ENCODE results near the gene POLDIP3.
A peak's percentile ranks its signal among the peaks of the same experiment; 100 is the strongest.

POLDIP3 gene, protein sequence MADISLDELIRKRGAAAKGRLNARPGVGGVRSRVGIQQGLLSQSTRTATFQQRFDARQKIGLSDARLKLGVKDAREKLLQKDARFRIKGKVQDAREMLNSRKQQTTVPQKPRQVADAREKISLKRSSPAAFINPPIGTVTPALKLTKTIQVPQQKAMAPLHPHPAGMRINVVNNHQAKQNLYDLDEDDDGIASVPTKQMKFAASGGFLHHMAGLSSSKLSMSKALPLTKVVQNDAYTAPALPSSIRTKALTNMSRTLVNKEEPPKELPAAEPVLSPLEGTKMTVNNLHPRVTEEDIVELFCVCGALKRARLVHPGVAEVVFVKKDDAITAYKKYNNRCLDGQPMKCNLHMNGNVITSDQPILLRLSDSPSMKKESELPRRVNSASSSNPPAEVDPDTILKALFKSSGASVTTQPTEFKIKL

DNA sequence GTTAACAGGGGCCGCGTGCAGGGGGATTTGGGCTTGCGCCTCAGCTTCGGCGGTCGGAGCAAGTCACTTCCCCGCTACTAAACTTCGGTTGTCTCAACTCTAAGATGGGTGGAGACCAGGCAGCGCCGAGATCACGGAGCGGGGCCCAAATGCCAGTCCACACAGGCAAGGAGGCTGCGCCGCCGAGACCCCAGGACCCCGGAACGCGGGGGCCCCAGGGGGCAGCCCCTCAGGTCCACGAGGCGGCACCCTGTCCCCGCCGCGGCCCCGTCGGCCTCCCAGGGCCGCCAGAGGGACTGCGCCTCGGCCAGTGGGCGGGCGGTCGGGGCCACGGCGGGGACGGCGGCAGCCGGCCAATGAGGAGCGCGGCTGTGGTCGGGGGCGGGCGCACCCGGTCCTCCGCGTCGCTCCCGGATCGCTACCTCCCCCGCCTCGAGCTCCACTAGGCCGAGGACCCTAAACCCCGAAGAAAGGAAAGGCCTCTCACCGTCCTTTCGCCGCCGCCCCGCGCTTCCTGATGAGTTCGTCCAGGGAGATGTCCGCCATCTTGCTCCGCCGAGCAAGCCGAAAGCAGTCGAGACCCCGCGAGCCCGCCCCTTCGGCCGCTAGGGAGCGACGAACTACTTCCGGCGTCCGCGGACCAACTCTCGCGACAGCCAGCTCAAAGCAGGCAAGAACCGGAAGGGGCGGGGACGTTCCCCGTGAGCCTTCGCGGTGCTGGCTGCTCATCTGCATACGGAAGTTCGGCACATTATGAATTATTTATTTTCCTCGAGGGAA, at the start of gene POLDIP3:
POLDIP3 (minus strand) TSS at position 572 of the 780 bp plus-strand sequence; CDS start at position 546, 26 bp downstream.
- DNase-seq (ENCODE audit: low spot score in 2 of 2) (peak; percentile 97), ATAC-seq (ENCODE audit: low read depth) (peak; percentile 66)
- Mint-ChIP-seq H3K36me3 (peaks cover 6% of the 10 kb centered on the region), H3K27me3 (no peaks in the 10 kb centered on the region), H3K4me1 (peaks cover 28% of the 10 kb centered on the region), H3K4me3 (peak within 1 kb of the TSS; percentile 89), H3K27ac (peak within 1 kb of the TSS; percentile 100), H3K9me3 (no peaks in the 10 kb centered on the region)

DNA sequence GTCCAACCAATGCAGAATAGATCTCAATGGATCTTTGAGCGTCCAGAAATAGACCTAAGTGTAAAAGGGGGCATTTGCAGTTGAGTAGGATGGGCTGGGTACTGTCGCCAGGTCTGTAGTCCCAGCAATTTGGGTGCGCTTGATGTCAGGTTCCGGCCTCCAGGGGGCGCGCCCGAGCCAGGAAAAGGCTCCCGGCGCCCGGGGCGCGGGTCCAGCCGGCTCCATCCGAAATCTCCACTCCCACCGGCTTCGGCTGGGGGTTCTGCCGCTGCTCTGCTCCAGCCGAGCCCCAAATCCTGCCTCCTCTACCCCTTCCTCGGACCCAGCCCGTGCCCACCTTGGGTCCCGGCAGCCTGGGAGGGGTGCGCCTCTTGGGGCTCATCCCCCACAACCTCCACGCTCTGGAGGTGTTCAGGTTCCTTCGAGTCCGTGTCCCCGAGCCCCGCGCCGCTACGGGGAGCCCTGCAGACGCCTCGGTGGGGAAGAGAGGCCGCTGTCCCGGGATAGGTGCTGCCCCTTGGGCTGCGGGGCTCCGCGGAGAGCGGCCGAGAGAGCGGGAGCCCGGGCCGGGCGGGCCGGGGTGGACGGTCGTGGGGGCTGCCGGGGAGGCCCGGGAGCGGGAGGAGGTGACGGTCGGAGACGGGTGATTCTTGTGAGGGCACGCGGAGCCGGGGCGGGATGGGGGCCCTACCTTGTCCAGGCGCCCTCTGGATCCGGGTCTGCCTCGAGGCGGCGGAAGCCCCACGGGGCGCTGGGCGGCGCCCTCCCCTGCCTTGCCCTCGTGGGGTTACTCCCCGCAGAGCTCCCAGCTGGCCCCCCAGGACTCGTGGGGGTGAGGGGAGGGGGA, 47.5 kb upstream of the POLDIP3 start:
- Mint-ChIP-seq H3K36me3 (no peaks in the 10 kb centered on the region), H3K9me3 (no peaks in the 10 kb centered on the region), H3K4me3 (peak overlapping the region; percentile 82), H3K27ac (no peak overlapping the region), H3K4me1 (peaks cover 17% of the 10 kb centered on the region), H3K27me3 (no peaks in the 10 kb centered on the region)
- ATAC-seq (ENCODE audit: low read depth), result peak; percentile 55
- peak; percentile 77 to 88 for DNase-seq (ENCODE audit: low spot score in 2 of 2)

DNA sequence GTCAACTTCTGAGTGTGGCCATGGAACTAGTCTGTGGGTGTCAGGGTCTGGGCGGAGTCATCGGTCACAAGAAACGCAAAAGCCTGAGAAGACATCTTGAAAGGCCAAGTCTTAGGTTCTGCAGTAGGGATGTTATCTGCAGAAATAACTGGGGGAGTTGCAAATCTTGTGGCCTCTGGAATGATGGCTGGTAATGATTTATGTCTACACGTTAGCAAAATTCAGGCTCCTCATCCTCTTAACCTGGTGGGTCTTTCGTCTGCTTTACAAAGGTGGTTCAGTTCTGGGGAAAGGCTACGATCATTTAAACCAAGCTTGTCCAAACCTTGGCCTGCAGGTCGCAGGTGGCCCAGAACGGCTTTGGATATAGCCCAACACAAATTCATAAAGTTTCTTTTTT, 41.9 kb upstream of the POLDIP3 start:
- no peak for DNase-seq (ENCODE audit: low spot score in 2 of 2)
- ATAC-seq (ENCODE audit: low read depth), result no peak
- H3K27ac Mint-ChIP-seq, result peak overlapping the region; percentile 53
- H3K36me3 Mint-ChIP-seq, result no peaks in the 10 kb centered on the region
- H3K9me3 Mint-ChIP-seq, result no peaks in the 10 kb centered on the region
- H3K4me1 Mint-ChIP-seq, result peaks cover 20% of the 10 kb centered on the region
- H3K4me3 Mint-ChIP-seq, result no peak overlapping the region
- H3K27me3 Mint-ChIP-seq, result no peaks in the 10 kb centered on the region

DNA sequence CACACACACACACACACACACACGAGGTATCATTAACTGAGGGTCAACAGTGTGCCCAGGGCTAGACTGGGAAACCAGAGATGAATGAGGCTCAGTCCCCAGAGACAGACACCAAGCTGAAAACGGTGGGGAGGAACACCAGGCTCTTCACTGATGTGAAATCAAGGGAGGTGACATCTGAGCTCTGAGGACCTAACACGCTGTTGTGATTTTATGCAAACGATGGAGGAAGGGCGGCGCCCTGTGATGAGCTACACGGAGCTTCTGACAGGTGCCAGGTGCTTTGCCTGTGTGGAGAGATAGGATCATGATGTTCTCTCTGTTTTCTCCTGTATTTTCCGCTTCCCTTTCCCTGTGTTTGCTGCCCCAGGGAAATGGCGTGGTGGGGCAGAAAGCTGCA, 41.0 kb upstream of the POLDIP3 start:
- H3K4me1 Mint-ChIP-seq, result peaks cover 20% of the 10 kb centered on the region
- no peaks in the 10 kb centered on the region for H3K9me3 Mint-ChIP-seq
- DNase-seq (ENCODE audit: low spot score in 2 of 2), result peak; percentile 58 to 78
- H3K4me3 Mint-ChIP-seq, result peak overlapping the region; percentile 64
- ATAC-seq (ENCODE audit: low read depth), result peak; percentile 99
- H3K36me3 Mint-ChIP-seq, result no peaks in the 10 kb centered on the region
- peak overlapping the region; percentile 91 for H3K27ac Mint-ChIP-seq
- no peaks in the 10 kb centered on the region for H3K27me3 Mint-ChIP-seq

DNA sequence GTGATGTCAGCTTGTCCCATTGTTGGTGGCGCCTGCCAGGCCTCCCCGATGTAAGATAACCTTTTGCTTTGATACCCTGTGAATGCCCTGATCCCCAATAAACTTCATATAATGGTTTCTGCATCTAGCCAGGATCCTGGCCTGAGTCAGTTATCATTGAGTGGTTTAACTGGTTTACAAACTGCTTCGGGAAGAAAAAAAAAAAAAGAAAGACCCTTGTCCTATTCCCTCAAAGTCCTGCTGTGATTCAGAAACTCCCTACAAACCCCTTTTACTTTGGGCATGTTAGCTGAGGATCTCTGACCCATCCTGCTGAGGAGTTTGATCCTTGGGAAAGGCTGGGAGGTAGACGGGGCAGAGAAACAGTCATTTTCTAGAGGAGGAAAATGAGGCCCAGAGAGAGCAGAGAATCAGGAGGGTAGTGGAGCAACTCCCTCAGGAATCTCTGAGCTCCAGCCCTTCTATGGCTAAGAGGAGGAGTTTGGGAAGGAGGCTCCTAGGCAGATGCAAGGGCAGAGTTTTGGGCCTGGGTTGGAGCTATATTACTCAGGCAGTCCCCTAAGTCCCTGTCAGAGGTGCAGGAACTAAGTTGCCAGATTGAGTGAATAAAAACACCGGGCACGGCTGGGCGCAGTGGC, 39.9 kb upstream of the POLDIP3 start:
- Mint-ChIP-seq H3K27me3 (no peaks in the 10 kb centered on the region), H3K9me3 (no peaks in the 10 kb centered on the region), H3K4me3 (peak overlapping the region; percentile 14), H3K36me3 (no peaks in the 10 kb centered on the region), H3K4me1 (peaks cover 20% of the 10 kb centered on the region), H3K27ac (no peak overlapping the region)
- ATAC-seq (ENCODE audit: low read depth) (no peak), DNase-seq (ENCODE audit: low spot score in 2 of 2) (no peak)

DNA sequence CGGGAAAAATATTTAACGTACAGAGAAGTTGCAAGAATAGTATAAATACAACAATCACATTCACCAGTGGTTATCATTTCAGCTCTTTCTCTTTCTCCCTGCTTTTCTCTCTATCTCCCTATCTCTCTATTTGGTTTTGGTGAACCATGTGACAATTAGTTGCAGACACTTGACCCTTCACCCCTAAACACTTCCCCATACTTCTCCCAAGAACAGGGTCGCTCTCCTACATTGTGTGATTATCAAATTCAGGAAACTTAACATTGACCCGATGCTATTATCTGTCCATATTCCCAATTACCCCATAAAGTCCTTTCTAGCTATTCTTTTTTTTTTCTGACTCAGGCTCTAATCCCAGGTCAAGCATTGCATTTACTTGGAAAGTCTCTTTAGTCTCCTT, 39.3 kb upstream of the POLDIP3 start:
- H3K4me1 Mint-ChIP-seq, result peaks cover 20% of the 10 kb centered on the region
- no peak overlapping the region for H3K4me3 Mint-ChIP-seq
- DNase-seq (ENCODE audit: low spot score in 2 of 2) (no peak), ATAC-seq (ENCODE audit: low read depth) (no peak)
- no peaks in the 10 kb centered on the region for H3K27me3 Mint-ChIP-seq
- H3K27ac Mint-ChIP-seq, result no peak overlapping the region
- no peaks in the 10 kb centered on the region for H3K9me3 Mint-ChIP-seq
- no peaks in the 10 kb centered on the region for H3K36me3 Mint-ChIP-seq

DNA sequence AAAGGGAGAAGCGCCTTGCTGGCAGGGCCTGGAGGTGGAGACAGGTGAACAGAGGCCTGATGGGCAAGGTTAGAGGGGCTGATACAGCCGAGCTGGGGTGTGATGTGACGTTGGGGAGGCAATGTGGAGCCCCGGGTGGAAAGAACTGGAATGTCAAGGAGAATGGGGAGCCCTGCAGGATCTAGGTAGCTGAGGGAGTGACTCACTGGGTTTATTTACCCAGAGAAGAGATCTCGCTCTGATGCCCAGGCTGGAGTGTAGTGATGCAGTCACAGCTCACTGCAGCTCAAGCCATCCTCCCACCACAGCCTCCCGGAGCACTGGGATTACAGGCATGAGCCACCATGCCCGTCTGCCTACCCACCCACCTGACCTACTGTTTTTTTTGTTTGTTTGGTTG, 36.5 kb upstream of the POLDIP3 start:
- H3K9me3 Mint-ChIP-seq, result no peaks in the 10 kb centered on the region
- H3K36me3 Mint-ChIP-seq, result peaks cover 2% of the 10 kb centered on the region
- H3K27me3 Mint-ChIP-seq, result no peaks in the 10 kb centered on the region
- peak overlapping the region; percentile 47 for H3K4me3 Mint-ChIP-seq
- peaks cover 17% of the 10 kb centered on the region for H3K4me1 Mint-ChIP-seq
- DNase-seq (ENCODE audit: low spot score in 2 of 2) (no peak), ATAC-seq (ENCODE audit: low read depth) (no peak)
- no peak overlapping the region for H3K27ac Mint-ChIP-seq

DNA sequence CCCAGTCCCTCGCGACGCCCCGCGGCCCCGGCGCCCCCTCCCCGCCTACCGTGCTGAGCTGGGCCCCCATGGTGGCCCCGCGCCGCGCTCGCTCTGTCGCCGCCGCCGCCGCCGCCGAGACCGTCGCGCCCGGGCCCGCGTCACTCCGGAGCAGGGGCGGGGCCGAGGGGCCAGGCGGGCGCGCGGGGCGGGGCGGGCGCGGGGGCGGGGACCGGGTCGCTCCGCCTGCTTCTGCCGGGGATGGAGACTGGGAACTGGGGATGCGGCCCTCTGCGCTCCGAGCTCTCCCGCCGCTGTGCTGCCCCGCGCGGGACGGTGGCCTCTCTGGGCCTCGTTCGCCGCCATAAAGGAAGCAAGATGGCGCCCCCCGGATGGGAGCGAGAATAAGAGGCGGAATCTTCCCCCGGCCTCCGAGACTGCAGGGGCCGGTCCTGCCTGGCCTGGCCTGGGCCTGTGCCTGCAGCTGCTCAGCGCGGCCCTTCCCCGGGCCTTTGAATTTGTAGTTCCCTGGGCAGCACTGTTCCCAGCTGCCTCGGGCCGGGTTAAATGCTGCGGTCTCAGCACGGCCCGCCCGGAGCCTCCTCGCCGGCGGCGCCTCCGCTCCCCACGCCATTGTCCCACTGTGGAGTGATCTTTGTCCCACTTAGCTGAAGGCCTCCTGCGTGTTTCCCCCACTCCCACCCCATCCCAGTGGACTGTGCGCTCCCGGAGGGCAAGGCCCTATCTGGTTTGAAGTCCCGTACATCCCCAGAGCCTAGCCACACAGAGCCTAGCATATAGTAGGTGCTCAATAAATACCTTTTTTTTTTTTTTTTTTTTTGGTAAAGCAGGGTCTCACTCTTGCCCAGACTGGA, 34.8 kb upstream of the POLDIP3 start, which contains the start of gene CYB5R3:
CYB5R3 (minus strand) TSS at position 147 of the 854 bp plus-strand sequence; CDS start at position 70, 77 bp downstream.
- Mint-ChIP-seq H3K36me3 (peaks cover 2% of the 10 kb centered on the region), H3K27ac (peak within 1 kb of the TSS; percentile 91), H3K27me3 (no peaks in the 10 kb centered on the region), H3K4me3 (peak within 1 kb of the TSS; percentile 94), H3K9me3 (no peaks in the 10 kb centered on the region), H3K4me1 (peaks cover 24% of the 10 kb centered on the region)
- DNase-seq (ENCODE audit: low spot score in 2 of 2) (peak; percentile 66 to 75), ATAC-seq (ENCODE audit: low read depth) (peak; percentile 78)

DNA sequence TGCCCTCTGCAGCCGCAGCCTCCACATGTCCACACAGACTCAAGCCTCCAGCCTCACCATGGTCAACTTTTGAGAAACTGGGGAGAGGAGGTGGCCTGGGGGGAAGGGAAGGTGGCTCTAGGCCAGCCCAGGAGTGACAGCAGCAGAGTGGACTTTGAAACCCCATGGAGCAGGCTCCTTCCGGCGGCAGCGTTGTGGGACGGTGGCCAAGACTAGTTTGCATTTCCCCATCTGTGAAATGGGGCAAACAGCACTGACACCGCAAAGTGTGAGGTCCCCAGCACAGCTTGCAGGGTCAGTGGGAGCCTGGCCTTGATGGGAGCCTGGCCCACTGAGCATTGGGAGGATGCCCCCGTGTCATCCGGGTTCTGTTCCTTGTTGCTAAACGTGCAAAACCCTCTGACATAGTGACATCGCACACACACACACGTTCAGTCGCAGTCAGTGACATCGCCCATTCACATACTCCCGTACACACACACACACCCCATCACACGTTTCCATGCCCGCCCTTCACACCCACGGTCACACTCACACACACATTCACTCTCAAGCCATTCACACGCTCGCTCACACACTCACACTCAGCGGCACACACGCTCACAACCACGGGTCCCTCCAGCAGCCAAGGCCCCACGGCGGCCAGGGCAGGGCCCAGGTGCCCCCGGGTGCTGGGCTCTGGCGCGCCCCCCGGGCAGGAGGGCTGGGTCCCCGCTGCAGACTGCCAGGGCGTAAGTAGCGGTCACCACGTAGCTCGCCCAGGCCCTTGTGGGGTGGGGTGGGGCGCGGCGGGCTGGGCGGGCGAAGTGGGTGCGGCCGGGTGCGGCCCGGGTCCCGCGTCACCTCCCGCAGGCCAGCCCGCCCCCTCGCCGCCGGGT, 33.9 kb upstream of the POLDIP3 start:
- H3K27ac Mint-ChIP-seq, result peak overlapping the region; percentile 91
- H3K9me3 Mint-ChIP-seq, result no peaks in the 10 kb centered on the region
- DNase-seq (ENCODE audit: low spot score in 2 of 2), result no peak
- H3K36me3 Mint-ChIP-seq, result peaks cover 2% of the 10 kb centered on the region
- peaks cover 27% of the 10 kb centered on the region for H3K4me1 Mint-ChIP-seq
- peak overlapping the region; percentile 94 for H3K4me3 Mint-ChIP-seq
- ATAC-seq (ENCODE audit: low read depth), result peak; percentile 57
- H3K27me3 Mint-ChIP-seq, result no peaks in the 10 kb centered on the region

DNA sequence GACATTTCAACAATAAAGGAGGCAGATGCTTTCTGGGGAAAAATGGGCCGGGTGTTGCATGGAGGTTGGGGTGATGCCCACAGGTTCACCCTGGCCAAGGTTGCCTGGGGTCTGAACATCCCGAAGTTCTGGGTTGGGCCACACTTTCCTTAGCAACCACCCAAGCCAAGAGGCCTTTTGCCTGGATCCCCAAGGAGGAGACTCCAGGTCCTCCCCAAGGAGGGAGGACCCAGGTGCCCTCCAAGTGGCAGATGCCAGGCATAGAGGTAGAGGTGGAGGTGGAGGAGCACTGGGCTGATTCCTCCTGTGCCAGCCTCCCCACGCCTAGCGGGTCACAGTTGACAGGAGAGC, 33.3 kb upstream of the POLDIP3 start:
- H3K9me3 Mint-ChIP-seq, result no peaks in the 10 kb centered on the region
- H3K4me1 Mint-ChIP-seq, result peaks cover 29% of the 10 kb centered on the region
- peak overlapping the region; percentile 91 for H3K27ac Mint-ChIP-seq
- no peak for ATAC-seq (ENCODE audit: low read depth)
- H3K36me3 Mint-ChIP-seq, result peaks cover 2% of the 10 kb centered on the region
- H3K27me3 Mint-ChIP-seq, result no peaks in the 10 kb centered on the region
- no peak for DNase-seq (ENCODE audit: low spot score in 2 of 2)
- peak overlapping the region; percentile 94 for H3K4me3 Mint-ChIP-seq

DNA sequence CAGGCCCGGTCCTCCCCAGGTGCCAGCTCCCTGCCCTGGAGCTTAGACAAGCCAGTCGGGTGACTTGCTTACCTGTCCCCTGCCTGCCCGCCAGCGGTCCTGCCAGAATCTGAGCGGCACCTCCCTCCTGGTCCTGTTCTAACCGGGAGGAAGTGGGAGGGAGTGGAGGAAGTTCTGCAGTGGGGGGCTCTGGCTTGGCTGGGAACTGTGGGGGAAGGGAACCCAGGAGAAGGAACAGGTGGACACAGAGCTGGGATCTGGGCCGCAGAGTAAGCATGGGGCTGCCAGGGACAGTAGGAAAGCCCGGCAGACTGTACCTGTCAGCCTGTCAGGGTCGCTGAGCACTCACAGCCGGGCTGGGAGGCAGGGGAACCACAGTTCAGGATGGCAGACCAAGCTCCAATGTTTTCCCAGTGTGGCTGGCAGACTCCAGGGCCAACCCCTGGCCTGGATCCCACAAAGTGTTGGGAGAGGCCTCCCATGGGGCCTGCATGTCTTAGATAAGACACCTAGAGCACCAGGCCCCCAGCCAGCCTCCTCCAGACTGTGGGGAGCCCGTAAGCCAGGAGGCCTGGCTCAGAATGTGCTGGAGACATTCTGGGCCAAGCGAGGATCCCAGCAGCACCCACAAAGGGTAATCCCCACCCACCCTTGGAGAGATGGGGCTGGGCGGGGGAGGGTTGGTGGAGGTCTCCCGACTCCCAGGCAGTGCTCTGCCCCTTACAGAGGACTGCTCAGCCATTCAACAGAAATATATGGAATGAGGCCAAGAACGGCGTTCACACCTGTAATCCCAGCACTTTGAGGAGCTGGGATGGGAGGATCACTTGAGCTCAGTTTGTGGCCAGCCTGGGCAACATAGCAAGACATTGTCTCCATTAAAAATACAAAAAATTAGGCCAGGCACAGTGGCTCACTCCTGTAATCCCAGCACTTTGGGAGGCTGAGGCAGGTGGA, 32.2 kb upstream of the POLDIP3 start:
- H3K4me1 Mint-ChIP-seq, result peaks cover 33% of the 10 kb centered on the region
- H3K27ac Mint-ChIP-seq, result no peak overlapping the region
- peaks cover 2% of the 10 kb centered on the region for H3K36me3 Mint-ChIP-seq
- no peaks in the 10 kb centered on the region for H3K9me3 Mint-ChIP-seq
- H3K4me3 Mint-ChIP-seq, result peak overlapping the region; percentile 94
- no peak for ATAC-seq (ENCODE audit: low read depth)
- DNase-seq (ENCODE audit: low spot score in 2 of 2), result no peak
- no peaks in the 10 kb centered on the region for H3K27me3 Mint-ChIP-seq
